HL-60/S4 (cell line): ENCODE results near the gene TXK.

Experiments
- in situ Hi-C: fragments of 300-500 bp; cut with MboI; formaldehyde crosslinking; loops from 2 replicates; pipeline ENCODE4 v1.14.3; 2022; ENCODE audit warnings: low sequenced_read_pairs

TXK gene

GRCh38 chr4:48109413-48110263 lies 24.4 kb downstream of the TXK start:
- in situ Hi-C loops, result no loop called here

- in situ Hi-C loops, result no loop called here
Measured at GRCh38 chr4:48108309-48109073, 25.6 kb downstream of the TXK start.

GRCh38 chr4:48105230-48105629 lies 28.8 kb downstream of the TXK start:
- in situ Hi-C loops, result no loop called here

GRCh38 chr4:48103483-48104139 lies 30.4 kb downstream of the TXK start:
- in situ Hi-C loops, result no loop called here

GRCh38 chr4:48102303-48102702 lies 31.7 kb downstream of the TXK start:
- in situ Hi-C loops, result no loop called here

- in situ Hi-C loops, result no loop called here
Measured at GRCh38 chr4:48100256-48100655, 33.8 kb downstream of the TXK start.

GRCh38 chr4:48095441-48095840 lies 38.6 kb downstream of the TXK start:
- in situ Hi-C loops, result loop anchor here (25.0 kb wide), 1 partner anchor 408 kb away; no protein-coding TSS in a partner anchor

GRCh38 chr4:48093991-48094416 lies 40.0 kb downstream of the TXK start:
- in situ Hi-C loops, result loop anchor here (25.0 kb wide), 1 partner anchor 407 kb away; no protein-coding TSS in a partner anchor

- in situ Hi-C loops, result loop anchor here (25.0 kb wide), 1 partner anchor 403 kb away; no protein-coding TSS in a partner anchor
Measured at GRCh38 chr4:48090621-48091020, 43.4 kb downstream of the TXK start.

- in situ Hi-C loops, result loop anchor here (25.0 kb wide), 1 partner anchor 399 kb away; no protein-coding TSS in a partner anchor
Measured at GRCh38 chr4:48085821-48086589, 48.0 kb downstream of the TXK start.

GRCh38 chr4:48082956-48083355 lies 51.1 kb downstream of the TXK start:
- in situ Hi-C loops, result loop anchor here (25.0 kb wide), 1 partner anchor 396 kb away; no protein-coding TSS in a partner anchor

GRCh38 chr4:48081196-48081595 lies 52.9 kb downstream of the TXK start:
- in situ Hi-C loops, result loop anchor here (25.0 kb wide), 1 partner anchor 394 kb away; no protein-coding TSS in a partner anchor

GRCh38 chr4:48079972-48080391 lies 54.1 kb downstream of the TXK start:
- in situ Hi-C loops, result loop anchor here (25.0 kb wide), 1 partner anchor 393 kb away; no protein-coding TSS in a partner anchor

GRCh38 chr4:48078862-48079655 lies 55.0 kb downstream of the TXK start:
- in situ Hi-C loops, result loop anchor here (25.0 kb wide), 1 partner anchor 392 kb away; no protein-coding TSS in a partner anchor

- in situ Hi-C loops, result loop anchor here (25.0 kb wide), 1 partner anchor 391 kb away; no protein-coding TSS in a partner anchor
Measured at GRCh38 chr4:48078425-48078824, 55.6 kb downstream of the TXK start.

GRCh38 chr4:48074657-48075056 lies 59.4 kb downstream of the TXK start:
- in situ Hi-C loops, result loop anchor here (25.0 kb wide), 1 partner anchor 387 kb away; no protein-coding TSS in a partner anchor

- in situ Hi-C loops, result no loop called here
Measured at GRCh38 chr4:48073567-48074103, 60.4 kb downstream of the TXK start.

- in situ Hi-C loops, result no loop called here
Measured at GRCh38 chr4:48071191-48071590, 62.9 kb downstream of the TXK start.

- in situ Hi-C loops, result no loop called here
Measured at GRCh38 chr4:48069026-48069425, 65.0 kb downstream of the TXK start.
